ENCODE data around the gene IMPA2.

DNA sequence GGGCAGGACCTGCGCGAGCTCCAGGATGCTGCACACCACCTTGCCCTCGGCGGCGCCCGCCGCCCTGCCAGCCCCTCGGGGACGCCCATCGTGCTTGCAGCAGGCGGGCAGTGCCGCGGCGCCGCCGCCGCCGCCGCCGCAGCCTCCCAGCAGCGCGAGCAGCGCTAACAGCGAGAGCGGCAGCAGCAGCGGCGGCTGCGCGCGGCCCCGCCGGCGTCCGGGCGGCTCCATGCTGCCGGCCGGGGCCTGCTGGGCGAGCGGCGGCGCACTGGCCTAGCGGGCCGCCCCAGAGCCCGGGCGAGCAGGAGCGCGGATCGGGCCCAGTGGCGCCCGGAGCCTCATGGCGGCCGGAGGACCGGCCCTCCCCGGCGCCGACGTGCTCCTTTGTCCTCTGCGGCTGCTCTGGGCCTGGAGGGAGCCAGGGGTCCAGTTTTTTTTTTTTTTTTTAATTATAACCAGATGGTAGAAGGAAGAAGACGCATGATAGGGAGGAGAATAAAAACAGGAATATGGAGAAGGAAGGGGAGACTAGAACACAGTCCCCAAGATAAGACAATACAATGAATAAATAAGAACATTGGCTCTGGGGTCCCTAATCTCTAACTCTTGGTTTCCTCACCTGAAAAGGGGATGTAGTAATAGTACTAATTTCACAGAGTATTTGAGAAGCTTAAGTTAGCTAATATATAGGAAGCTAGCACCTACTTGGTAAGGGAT is 95.3 kb downstream of the IMPA2 start:
- TF ChIP-seq, protein P1, sequence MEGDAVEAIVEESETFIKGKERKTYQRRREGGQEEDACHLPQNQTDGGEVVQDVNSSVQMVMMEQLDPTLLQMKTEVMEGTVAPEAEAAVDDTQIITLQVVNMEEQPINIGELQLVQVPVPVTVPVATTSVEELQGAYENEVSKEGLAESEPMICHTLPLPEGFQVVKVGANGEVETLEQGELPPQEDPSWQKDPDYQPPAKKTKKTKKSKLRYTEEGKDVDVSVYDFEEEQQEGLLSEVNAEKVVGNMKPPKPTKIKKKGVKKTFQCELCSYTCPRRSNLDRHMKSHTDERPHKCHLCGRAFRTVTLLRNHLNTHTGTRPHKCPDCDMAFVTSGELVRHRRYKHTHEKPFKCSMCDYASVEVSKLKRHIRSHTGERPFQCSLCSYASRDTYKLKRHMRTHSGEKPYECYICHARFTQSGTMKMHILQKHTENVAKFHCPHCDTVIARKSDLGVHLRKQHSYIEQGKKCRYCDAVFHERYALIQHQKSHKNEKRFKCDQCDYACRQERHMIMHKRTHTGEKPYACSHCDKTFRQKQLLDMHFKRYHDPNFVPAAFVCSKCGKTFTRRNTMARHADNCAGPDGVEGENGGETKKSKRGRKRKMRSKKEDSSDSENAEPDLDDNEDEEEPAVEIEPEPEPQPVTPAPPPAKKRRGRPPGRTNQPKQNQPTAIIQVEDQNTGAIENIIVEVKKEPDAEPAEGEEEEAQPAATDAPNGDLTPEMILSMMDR (IDR thresholded peaks at IDR 0.05; ENCODE audit: low read depth, low read length, poor library complexity, severe bottlenecking) = no peak
- no peak for TF ChIP-seq EZH2phosphoT487 (IDR thresholded peaks at IDR 0.05; ENCODE audit: borderline replicate concordance, low read length)

Data from DOHH2 (cell line).